Measurements from ENCODE around the gene TMEM272.

GRCh38 chr13:51802631-51803418, 42.2 kb downstream of the TMEM272 start:
- TF ChIP-seq EP300 (IDR thresholded peaks at IDR 0.05) (no peak), CTCF (IDR thresholded peaks at IDR 0.05) (no peak)

Measured in stomach (tissue), 4 donors.